Smooth muscle cell (in vitro differentiated cells): ENCODE results near the gene SH2D4B. TPM values are rescaled to one million over a fixed set of nuclear protein-coding genes. Genes with fewer than 3 reads are reported as not detected.

Source experiments
- DNase-seq: peaks from one replicate; lab custom pipeline; 2025; ENCODE audit not compliant: unreplicated experiment; lab: John Stamatoyannopoulos, UW
- H2AFZ ChIP-seq: fragments of 200-600 bp; sonication (generic); 2 replicates; pipeline ENCODE4 v1.6.0; 2016; ENCODE audit warnings: antibody characterized with exemption, low read depth, mild to moderate bottlenecking
- H3F3A ChIP-seq: fragments of 200-600 bp; sonication (generic); 2 replicates; pipeline ENCODE4 v1.6.0; 2017; ENCODE audit warnings: antibody characterized with exemption, low read depth
- H3K27ac ChIP-seq: fragments of 200-600 bp; sonication (generic); 2 replicates; pipeline ENCODE4 v1.5.1; 2016; ENCODE audit warnings: low read depth, mild to moderate bottlenecking
- H3K27me3 ChIP-seq: fragments of 200-600 bp; sonication (generic); 2 replicates; pipeline ENCODE4 v1.6.1; 2016; ENCODE audit warnings: low read depth, mild to moderate bottlenecking
- H3K36me3 ChIP-seq: fragments of 200-600 bp; sonication (generic); 2 replicates; pipeline ENCODE4 v1.5.1; 2016; ENCODE audit warnings: low read depth
- H3K4me1 ChIP-seq: fragments of 200-600 bp; sonication (generic); 2 replicates; pipeline ENCODE4 v1.5.1; 2016; ENCODE audit warnings: low read depth
- H3K4me2 ChIP-seq: fragments of 200-600 bp; sonication (generic); 2 replicates; pipeline ENCODE4 v1.6.0; 2016; ENCODE audit warnings: mild to moderate bottlenecking
- H3K4me3 ChIP-seq: fragments of 200-600 bp; sonication (generic); 2 replicates; pipeline ENCODE4 v1.5.1; 2016; ENCODE audit warnings: mild to moderate bottlenecking
- H3K79me2 ChIP-seq: fragments of 200-600 bp; sonication (generic); 2 replicates; pipeline ENCODE4 v1.6.0; 2016; ENCODE audit warnings: low read depth, mild to moderate bottlenecking
- H3K9ac ChIP-seq: fragments of 200-600 bp; sonication (generic); 2 replicates; pipeline ENCODE4 v1.6.0; 2016; ENCODE audit warnings: low read depth
- H3K9me3 ChIP-seq: fragments of 200-600 bp; sonication (generic); replicated peaks from 2 replicates; pipeline ENCODE4 v1.5.1; 2016; ENCODE audit warnings: low read depth
- H4K20me1 ChIP-seq: fragments of 200-600 bp; sonication (generic); 2 replicates; pipeline ENCODE4 v1.6.0; 2016; ENCODE audit warnings: low read depth
- WGBS: methylation state at CpG from one replicate; pipeline ENCODE4 v1.1.7; 2016; ENCODE audit warnings: low lambda C conversion rate; 5-methylcytosine and 5-hydroxymethylcytosine counted together
- polyA plus RNA-seq: library from polyadenylated mRNA; unstranded; fragments of >200 nt; fragmentation: Nextera tagmentation; extraction: Ambion mirVana; gene quantifications from 2 replicates; pipeline ENCODE4 v1.2.1, GENCODE V29; 2016
- total RNA-seq: library from RNA; depleted of rRNA; stranded (reverse); fragments of >200 nt; gene quantifications from 2 replicates; pipeline ENCODE4 v1.2.3, GENCODE V29; 2014
- TF ChIP-seq, protein P1 (sequence below): fragments of 200-600 bp; sonication (generic); IDR thresholded peaks from 2 replicates; pipeline ENCODE4 v1.5.1; 2017; ENCODE audit warnings: borderline replicate concordance, mild to moderate bottlenecking, antibody characterized with exemption; ENCODE audit not compliant: insufficient read depth, poor library complexity, severe bottlenecking

Gene SH2D4B
- total and polyA plus RNA-seq, 2 experiments from 2014 or later: 0.13 TPM; not detected in 1

GRCh38 chr10:80602881-80603280 is 65.2 kb downstream of the SH2D4B start:
- Histone ChIP-seq H3K36me3 (no peaks in the 10 kb centered on the region), H3K4me2 (no peak overlapping the region), H3K4me1 (no peaks in the 10 kb centered on the region), H3F3A (no peaks in the 10 kb centered on the region), H3K27me3 (no peaks in the 10 kb centered on the region), H3K27ac (no peak overlapping the region), H4K20me1 (no peaks in the 10 kb centered on the region), H3K9ac (no peak overlapping the region), H2AFZ (no peak overlapping the region), H3K9me3 (no peaks in the 10 kb centered on the region), H3K79me2 (no peaks in the 10 kb centered on the region), H3K4me3 (no peak overlapping the region)
- TF ChIP-seq, protein P1, sequence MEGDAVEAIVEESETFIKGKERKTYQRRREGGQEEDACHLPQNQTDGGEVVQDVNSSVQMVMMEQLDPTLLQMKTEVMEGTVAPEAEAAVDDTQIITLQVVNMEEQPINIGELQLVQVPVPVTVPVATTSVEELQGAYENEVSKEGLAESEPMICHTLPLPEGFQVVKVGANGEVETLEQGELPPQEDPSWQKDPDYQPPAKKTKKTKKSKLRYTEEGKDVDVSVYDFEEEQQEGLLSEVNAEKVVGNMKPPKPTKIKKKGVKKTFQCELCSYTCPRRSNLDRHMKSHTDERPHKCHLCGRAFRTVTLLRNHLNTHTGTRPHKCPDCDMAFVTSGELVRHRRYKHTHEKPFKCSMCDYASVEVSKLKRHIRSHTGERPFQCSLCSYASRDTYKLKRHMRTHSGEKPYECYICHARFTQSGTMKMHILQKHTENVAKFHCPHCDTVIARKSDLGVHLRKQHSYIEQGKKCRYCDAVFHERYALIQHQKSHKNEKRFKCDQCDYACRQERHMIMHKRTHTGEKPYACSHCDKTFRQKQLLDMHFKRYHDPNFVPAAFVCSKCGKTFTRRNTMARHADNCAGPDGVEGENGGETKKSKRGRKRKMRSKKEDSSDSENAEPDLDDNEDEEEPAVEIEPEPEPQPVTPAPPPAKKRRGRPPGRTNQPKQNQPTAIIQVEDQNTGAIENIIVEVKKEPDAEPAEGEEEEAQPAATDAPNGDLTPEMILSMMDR: no peak
- 93% methylated on average over 4 of the region's 4 CpGs for WGBS
- no peak for DNase-seq

DNA sequence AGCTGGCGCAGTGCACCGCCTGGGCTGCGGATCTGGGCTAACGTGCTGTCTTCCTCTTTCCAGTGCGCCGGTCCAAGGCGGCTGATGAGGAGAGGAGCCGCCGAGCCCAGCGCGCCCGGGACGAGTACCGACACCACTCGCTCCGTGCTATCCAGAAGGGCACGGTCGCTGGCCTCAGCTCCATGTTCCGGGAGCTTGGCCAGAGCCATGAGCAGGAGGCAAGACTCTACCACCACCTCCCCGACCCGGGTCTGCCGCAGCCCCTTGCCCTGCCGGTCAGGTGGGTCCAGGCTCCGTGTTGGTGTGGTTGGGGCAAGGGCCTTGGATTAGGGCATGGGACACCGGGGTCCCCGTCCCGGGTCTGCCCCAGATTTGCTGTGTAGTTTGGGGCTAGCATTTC is 65.8 kb downstream of the SH2D4B start:
- no peak overlapping the region for H3K27ac ChIP-seq
- no peaks in the 10 kb centered on the region for H3K9me3 ChIP-seq
- no peaks in the 10 kb centered on the region for H3K4me1 ChIP-seq
- no peaks in the 10 kb centered on the region for H3K79me2 ChIP-seq
- TF ChIP-seq, protein P1: no peak
- H3K36me3 ChIP-seq: no peaks in the 10 kb centered on the region
- H3K9ac ChIP-seq: no peak overlapping the region
- DNase-seq: no peak
- 94% methylated on average over 24 of the region's 27 CpGs for WGBS
- H4K20me1 ChIP-seq: no peaks in the 10 kb centered on the region
- H3K4me2 ChIP-seq: no peak overlapping the region
- H3K27me3 ChIP-seq: no peaks in the 10 kb centered on the region
- no peak overlapping the region for H2AFZ ChIP-seq
- H3F3A ChIP-seq: no peaks in the 10 kb centered on the region
- H3K4me3 ChIP-seq: no peak overlapping the region

GRCh38 chr10:80608706-80609105 is 71.0 kb downstream of the SH2D4B start:
- Histone ChIP-seq H3K9me3 (no peaks in the 10 kb centered on the region), H3K36me3 (no peaks in the 10 kb centered on the region), H2AFZ (no peak overlapping the region), H3K27me3 (no peaks in the 10 kb centered on the region), H4K20me1 (no peaks in the 10 kb centered on the region), H3K4me2 (no peak overlapping the region), H3K79me2 (no peaks in the 10 kb centered on the region), H3F3A (no peaks in the 10 kb centered on the region), H3K27ac (no peak overlapping the region), H3K4me1 (no peaks in the 10 kb centered on the region), H3K4me3 (no peak overlapping the region), H3K9ac (no peak overlapping the region)
- TF ChIP-seq, protein P1: no peak
- no peak for DNase-seq
- WGBS: 75% methylated on average over 11 of the region's 11 CpGs

GRCh38 chr10:80609331-80609730 is 71.6 kb downstream of the SH2D4B start:
- Histone ChIP-seq H3F3A (no peaks in the 10 kb centered on the region), H3K79me2 (no peaks in the 10 kb centered on the region), H3K4me1 (no peaks in the 10 kb centered on the region), H3K27ac (no peak overlapping the region), H3K27me3 (no peaks in the 10 kb centered on the region), H3K9ac (no peak overlapping the region), H4K20me1 (no peaks in the 10 kb centered on the region), H2AFZ (no peak overlapping the region), H3K4me3 (no peak overlapping the region), H3K36me3 (no peaks in the 10 kb centered on the region), H3K9me3 (no peaks in the 10 kb centered on the region), H3K4me2 (no peak overlapping the region)
- DNase-seq: no peak
- 97% methylated on average over 10 of the region's 11 CpGs for WGBS
- TF ChIP-seq, protein P1: no peak
